Measurements from ENCODE around the gene ANO1.
A peak's percentile ranks its signal among the peaks of the same experiment; 100 is the strongest.
"Not testable (repeated sequence)": the region's sequence is repeated elsewhere in the genome, so short reads cannot be mapped to it uniquely, and the experiment has no call there.

ANO1 gene

GRCh38 chr11:70189622-70190021, 111.5 kb downstream of the ANO1 start:
- Histone ChIP-seq H3K36me3 (ENCODE audit: control insufficient read depth, insufficient read depth, low read length, severe bottlenecking) (no peaks in the 10 kb centered on the region), H3K4me3 (ENCODE audit: low read length) (no peak overlapping the region), H3K9me3 (ENCODE audit: control insufficient read depth, low read length) (no peaks in the 10 kb centered on the region), H3K27me3 (replicated peaks; ENCODE audit: control insufficient read depth, insufficient read depth, low read length) (peaks cover 31% of the 10 kb centered on the region), H3K4me1 (ENCODE audit: control insufficient read depth, insufficient read depth, low read length) (no peaks in the 10 kb centered on the region), H3K9ac (ENCODE audit: low read length) (no peak overlapping the region)
- DNase-seq (ENCODE audit: low read depth): no peak

GRCh38 chr11:70191495-70192140, 113.5 kb downstream of the ANO1 start:
- no peak overlapping the region for H3K9ac ChIP-seq (ENCODE audit: low read length)
- no peaks in the 10 kb centered on the region for H3K36me3 ChIP-seq (ENCODE audit: control insufficient read depth, insufficient read depth, low read length, severe bottlenecking)
- H3K4me1 ChIP-seq (ENCODE audit: control insufficient read depth, insufficient read depth, low read length): no peaks in the 10 kb centered on the region
- DNase-seq (ENCODE audit: low read depth): peak; percentile 87
- no peaks in the 10 kb centered on the region for H3K9me3 ChIP-seq (ENCODE audit: control insufficient read depth, low read length)
- H3K27me3 ChIP-seq (replicated peaks; ENCODE audit: control insufficient read depth, insufficient read depth, low read length): peaks cover 21% of the 10 kb centered on the region
- H3K4me3 ChIP-seq (ENCODE audit: low read length): no peak overlapping the region

- H3K4me1 ChIP-seq (ENCODE audit: control insufficient read depth, insufficient read depth, low read length): no peaks in the 10 kb centered on the region
- H3K9ac ChIP-seq (ENCODE audit: low read length): no peak overlapping the region
- no peaks in the 10 kb centered on the region for H3K36me3 ChIP-seq (ENCODE audit: control insufficient read depth, insufficient read depth, low read length, severe bottlenecking)
- DNase-seq (ENCODE audit: low read depth): no peak
- peaks cover 16% of the 10 kb centered on the region for H3K27me3 ChIP-seq (replicated peaks; ENCODE audit: control insufficient read depth, insufficient read depth, low read length)
- H3K4me3 ChIP-seq (ENCODE audit: low read length): no peak overlapping the region
- H3K9me3 ChIP-seq (ENCODE audit: control insufficient read depth, low read length): no peaks in the 10 kb centered on the region
Observed at GRCh38 chr11:70192666-70193410, 114.7 kb downstream of the ANO1 start.

GRCh38 chr11:70193411-70194292, 115.5 kb downstream of the ANO1 start:
- Histone ChIP-seq H3K36me3 (ENCODE audit: control insufficient read depth, insufficient read depth, low read length, severe bottlenecking) (no peaks in the 10 kb centered on the region), H3K27me3 (replicated peaks; ENCODE audit: control insufficient read depth, insufficient read depth, low read length) (peaks cover 10% of the 10 kb centered on the region), H3K4me1 (ENCODE audit: control insufficient read depth, insufficient read depth, low read length) (no peaks in the 10 kb centered on the region), H3K4me3 (ENCODE audit: low read length) (no peak overlapping the region), H3K9me3 (ENCODE audit: control insufficient read depth, low read length) (no peaks in the 10 kb centered on the region), H3K9ac (ENCODE audit: low read length) (no peak overlapping the region)
- no peak for DNase-seq (ENCODE audit: low read depth)

GRCh38 chr11:70194792-70195791, 117.0 kb downstream of the ANO1 start:
- H3K27me3 ChIP-seq (replicated peaks; ENCODE audit: control insufficient read depth, insufficient read depth, low read length): peaks cover 10% of the 10 kb centered on the region
- no peaks in the 10 kb centered on the region for H3K36me3 ChIP-seq (ENCODE audit: control insufficient read depth, insufficient read depth, low read length, severe bottlenecking)
- H3K4me3 ChIP-seq (ENCODE audit: low read length): no peak overlapping the region
- no peak overlapping the region for H3K9ac ChIP-seq (ENCODE audit: low read length)
- no peaks in the 10 kb centered on the region for H3K9me3 ChIP-seq (ENCODE audit: control insufficient read depth, low read length)
- DNase-seq (ENCODE audit: low read depth): no peak
- H3K4me1 ChIP-seq (ENCODE audit: control insufficient read depth, insufficient read depth, low read length): no peaks in the 10 kb centered on the region

- H3K36me3 ChIP-seq (ENCODE audit: control insufficient read depth, insufficient read depth, low read length, severe bottlenecking): peaks cover 4% of the 10 kb centered on the region
- H3K4me3 ChIP-seq (ENCODE audit: low read length): no peak overlapping the region
- no peaks in the 10 kb centered on the region for H3K9me3 ChIP-seq (ENCODE audit: control insufficient read depth, low read length)
- H3K4me1 ChIP-seq (ENCODE audit: control insufficient read depth, insufficient read depth, low read length): peaks cover 22% of the 10 kb centered on the region
- no peak for DNase-seq (ENCODE audit: low read depth)
- H3K27me3 ChIP-seq (replicated peaks; ENCODE audit: control insufficient read depth, insufficient read depth, low read length): peaks cover 3% of the 10 kb centered on the region
- no peak overlapping the region for H3K9ac ChIP-seq (ENCODE audit: low read length)
Observed at GRCh38 chr11:70200212-70200844, 122.2 kb downstream of the ANO1 start.

- not testable (repeated sequence) for H3K27me3 ChIP-seq (replicated peaks; ENCODE audit: control insufficient read depth, insufficient read depth, low read length); H3K9me3 ChIP-seq (ENCODE audit: control insufficient read depth, low read length); H3K36me3 ChIP-seq (ENCODE audit: control insufficient read depth, insufficient read depth, low read length, severe bottlenecking); DNase-seq (ENCODE audit: low read depth); H3K4me3 ChIP-seq (ENCODE audit: low read length); H3K9ac ChIP-seq (ENCODE audit: low read length)
- peaks cover 26% of the 10 kb centered on the region for H3K4me1 ChIP-seq (ENCODE audit: control insufficient read depth, insufficient read depth, low read length)
Observed at GRCh38 chr11:70201047-70201446, 122.9 kb downstream of the ANO1 start.

- peak overlapping the region; percentile 100 for H3K9ac ChIP-seq (ENCODE audit: low read length)
- H3K36me3 ChIP-seq (ENCODE audit: control insufficient read depth, insufficient read depth, low read length, severe bottlenecking): peaks cover 18% of the 10 kb centered on the region
- H3K4me1 ChIP-seq (ENCODE audit: control insufficient read depth, insufficient read depth, low read length): peaks cover 31% of the 10 kb centered on the region
- no peaks in the 10 kb centered on the region for H3K27me3 ChIP-seq (replicated peaks; ENCODE audit: control insufficient read depth, insufficient read depth, low read length)
- DNase-seq (ENCODE audit: low read depth): peak; percentile 41
- no peaks in the 10 kb centered on the region for H3K9me3 ChIP-seq (ENCODE audit: control insufficient read depth, low read length)
- H3K4me3 ChIP-seq (ENCODE audit: low read length): peak overlapping the region; percentile 98
Observed at GRCh38 chr11:70201882-70202861, 124.1 kb downstream of the ANO1 start.

- peaks cover 25% of the 10 kb centered on the region for H3K36me3 ChIP-seq (ENCODE audit: control insufficient read depth, insufficient read depth, low read length, severe bottlenecking)
- H3K4me1 ChIP-seq (ENCODE audit: control insufficient read depth, insufficient read depth, low read length): peaks cover 31% of the 10 kb centered on the region
- peak within 1 kb of the TSS; percentile 98 for H3K4me3 ChIP-seq (ENCODE audit: low read length)
- no peaks in the 10 kb centered on the region for H3K27me3 ChIP-seq (replicated peaks; ENCODE audit: control insufficient read depth, insufficient read depth, low read length)
- DNase-seq (ENCODE audit: low read depth): peak; percentile 98
- H3K9ac ChIP-seq (ENCODE audit: low read length): peak within 1 kb of the TSS; percentile 100
- H3K9me3 ChIP-seq (ENCODE audit: control insufficient read depth, low read length): no peaks in the 10 kb centered on the region
Observed at GRCh38 chr11:70202920-70203750, 125.0 kb downstream of the ANO1 start, which contains the start of gene FADD. FADD (plus strand) TSS chr11:70203296; CDS start chr11:70203460, 164 bp downstream.

Data from adipocyte (in vitro differentiated cells).